Activated CD8-positive, alpha-beta T cell treated with anti-CD3 and anti-CD28 coated beads, Interleukin-2, amount 10 ng/mL, durations not matched to agents 7 days and 5 days (primary cell): Measurements from ENCODE around the gene MYL11. TPM values are rescaled to one million over a fixed set of nuclear protein-coding genes. Genes with fewer than 3 reads are reported as not detected.
"Not testable (repeated sequence)": the region's sequence is repeated elsewhere in the genome, so short reads cannot be mapped to it uniquely, and the experiment has no call there.

Source experiments
- ATAC-seq: fragments of 150-1000 bp; cut with Tn5 transposase; one replicate; pipeline ENCODE4 v1.10.0; 2021; ENCODE audit warnings: moderate library complexity
- CTCF ChIA-PET: fragments of 350-600 bp; sonication (Branson Sonifier 250); formaldehyde crosslinking; loops from one replicate; lab custom pipeline; 2021; ENCODE audit warnings: antibody characterized with exemption; lab: Charles Lee
- POLR2A ChIA-PET: fragments of 350-600 bp; sonication (Branson Sonifier 250); formaldehyde crosslinking; loops from one replicate; lab custom pipeline; 2021; ENCODE audit warnings: antibody characterized with exemption; lab: Charles Lee
- DNase-seq: peaks from one replicate; pipeline ENCODE4 v3.0.0-alpha.2; 2020
- H3K27ac Mint-ChIP-seq: one replicate; pipeline ENCODE4 v1.8.0; 2021; ENCODE audit warnings: mild to moderate bottlenecking, mixed read lengths
- H3K27me3 Mint-ChIP-seq: one replicate; pipeline ENCODE4 v1.8.0; 2021; ENCODE audit warnings: low read depth, mixed read lengths
- H3K36me3 Mint-ChIP-seq: one replicate; pipeline ENCODE4 v1.8.0; 2021; ENCODE audit warnings: low read depth, mixed read lengths
- H3K4me1 Mint-ChIP-seq: one replicate; pipeline ENCODE4 v1.8.0; 2021; ENCODE audit warnings: low read depth, mixed read lengths
- H3K4me3 Mint-ChIP-seq: one replicate; pipeline ENCODE4 v1.8.0; 2021; ENCODE audit warnings: mild to moderate bottlenecking, mixed read lengths
- H3K9me3 Mint-ChIP-seq: one replicate; pipeline ENCODE4 v1.8.0; 2022; ENCODE audit warnings: mixed read lengths; ENCODE audit not compliant: insufficient read depth
- total RNA-seq, 2 experiments: library from RNA; stranded (reverse); gene quantifications; one replicate each; pipeline ENCODE4 v1.2.3, GENCODE V29; 2021

Gene MYL11
- total RNA-seq, 2 experiments from 2014 or later: 1.3 TPM; not detected in 1

DNA sequence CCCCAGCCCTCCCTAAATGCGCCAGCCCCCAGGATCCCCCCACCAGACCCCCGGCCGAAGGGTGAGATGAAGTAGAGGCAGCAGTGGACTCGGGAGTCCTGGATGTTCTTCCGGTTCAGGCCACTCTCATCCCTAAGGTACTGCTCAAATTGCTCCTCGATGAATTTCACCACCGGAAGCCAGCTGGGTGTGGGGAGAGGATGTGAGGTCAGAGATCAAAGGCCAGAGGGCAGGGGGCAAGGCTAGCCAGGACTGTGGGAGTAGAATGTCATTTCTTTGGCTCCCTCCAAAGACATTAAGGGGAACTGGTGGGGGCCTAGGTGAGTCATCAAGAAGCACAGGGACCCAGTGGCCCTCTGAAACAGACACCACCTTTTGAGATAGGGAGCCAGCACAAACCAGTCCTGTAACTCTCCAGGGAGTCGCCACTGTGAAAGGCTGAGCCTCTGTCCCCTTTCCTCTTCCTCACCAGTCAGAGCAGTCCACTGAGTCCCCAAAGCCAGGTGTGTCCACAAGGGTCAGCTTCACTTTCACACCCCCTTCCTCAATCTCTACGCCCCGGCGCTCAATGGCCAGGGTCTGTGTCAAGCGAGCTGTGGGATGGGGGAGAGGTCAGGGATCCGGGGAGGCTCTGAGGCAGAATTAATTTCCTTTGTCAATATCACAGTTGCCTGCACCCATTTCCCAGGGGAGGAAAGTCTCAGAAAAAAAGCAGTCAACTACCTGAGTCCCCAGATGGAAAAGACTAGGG lies 6.9 kb downstream of the MYL11 start:
- CTCF ChIA-PET: interaction anchor here (1.0 to 2.8 kb wide), 4 partner anchors 10 to 36 kb away, joined by 3 to 20 read pairs (median 12); partner anchors contain the start of gene ZNF48
- H3K36me3 Mint-ChIP-seq: peaks cover 49% of the 10 kb centered on the region
- peak overlapping the region; percentile 93 for H3K27ac Mint-ChIP-seq
- POLR2A ChIA-PET: interaction anchor here (1.1 to 3.6 kb wide), 4 partner anchors 10 to 26 kb away, joined by 4 to 31 read pairs (median 18); partner anchors contain the start of genes TBC1D10B, ZNF48 and ZNF771
- H3K4me3 Mint-ChIP-seq: peak overlapping the region; percentile 90
- no peaks in the 10 kb centered on the region for H3K9me3 Mint-ChIP-seq
- no peaks in the 10 kb centered on the region for H3K27me3 Mint-ChIP-seq
- DNase-seq: peak; percentile 63
- H3K4me1 Mint-ChIP-seq: peaks cover 68% of the 10 kb centered on the region
- ATAC-seq: no peak

- Mint-ChIP-seq H3K36me3 (peaks cover 46% of the 10 kb centered on the region), H3K4me3 (peak within 1 kb of the TSS; percentile 90), H3K27me3 (no peaks in the 10 kb centered on the region), H3K27ac (peak within 1 kb of the TSS; percentile 93), H3K9me3 (no peaks in the 10 kb centered on the region), H3K4me1 (peaks cover 59% of the 10 kb centered on the region)
- DNase-seq (peak; percentile 91), ATAC-seq (peak; percentile 52)
- POLR2A ChIA-PET: interaction anchor here (0.5 to 3.6 kb wide), 21 partner anchors 9 to 559 kb away, joined by 3 to 31 read pairs (median 6); partner anchors contain the start of genes CORO1A, FBRS, TBC1D10B and ZNF48
- CTCF ChIA-PET: interaction anchor here (0.7 to 2.8 kb wide), 15 partner anchors 10 to 290 kb away, joined by 3 to 20 read pairs (median 6); partner anchors contain the start of genes DCTPP1, FBRS, TBC1D10B and TBX6
These were observed 7.7 kb downstream of the MYL11 start, which contains the start of gene SEPTIN1 for GRCh38 chr16:30382111-30382881. Gene SEPTIN1 (minus strand): TSS chr16:30382561. CDS start chr16:30382542, 19 bp downstream.

DNA sequence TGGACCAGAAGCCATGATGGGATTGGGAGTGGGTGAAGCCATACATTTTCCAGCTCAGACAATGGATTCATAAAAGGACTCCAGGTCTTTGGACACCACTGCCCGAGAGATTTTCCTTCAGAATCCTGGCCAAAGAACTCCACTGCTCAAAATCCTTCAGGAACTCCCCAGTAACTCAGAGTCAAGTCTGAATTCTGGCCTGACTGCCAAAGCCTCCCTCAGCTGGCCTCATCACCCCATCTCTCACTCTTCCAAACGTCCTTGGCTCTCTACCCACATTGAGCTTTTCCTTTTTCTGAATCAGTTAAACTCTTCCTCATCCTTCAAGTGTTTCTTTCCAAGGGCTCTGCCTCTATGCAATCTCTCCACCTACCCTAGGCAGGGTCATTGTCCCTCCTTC lies 8.9 kb downstream of the MYL11 start:
- H3K9me3 Mint-ChIP-seq: no peaks in the 10 kb centered on the region
- ATAC-seq: no peak
- peak overlapping the region; percentile 90 for H3K4me3 Mint-ChIP-seq
- no peak for DNase-seq
- H3K36me3 Mint-ChIP-seq: peaks cover 38% of the 10 kb centered on the region
- POLR2A ChIA-PET: interaction anchor here (0.6 to 3.6 kb wide), 11 partner anchors 9 to 275 kb away, joined by 3 to 31 read pairs (median 6); partner anchors contain the start of genes FBRS, TBC1D10B, ZNF48 and ZNF771
- H3K4me1 Mint-ChIP-seq: peaks cover 49% of the 10 kb centered on the region
- H3K27ac Mint-ChIP-seq: peak overlapping the region; percentile 93
- H3K27me3 Mint-ChIP-seq: no peaks in the 10 kb centered on the region
- CTCF ChIA-PET: interaction anchor here (1.2 to 2.8 kb wide), 13 partner anchors 9 to 292 kb away, joined by 3 to 20 read pairs (median 10); partner anchors contain the start of genes DCTPP1, FBRS, TBC1D10B and TBX6

DNA sequence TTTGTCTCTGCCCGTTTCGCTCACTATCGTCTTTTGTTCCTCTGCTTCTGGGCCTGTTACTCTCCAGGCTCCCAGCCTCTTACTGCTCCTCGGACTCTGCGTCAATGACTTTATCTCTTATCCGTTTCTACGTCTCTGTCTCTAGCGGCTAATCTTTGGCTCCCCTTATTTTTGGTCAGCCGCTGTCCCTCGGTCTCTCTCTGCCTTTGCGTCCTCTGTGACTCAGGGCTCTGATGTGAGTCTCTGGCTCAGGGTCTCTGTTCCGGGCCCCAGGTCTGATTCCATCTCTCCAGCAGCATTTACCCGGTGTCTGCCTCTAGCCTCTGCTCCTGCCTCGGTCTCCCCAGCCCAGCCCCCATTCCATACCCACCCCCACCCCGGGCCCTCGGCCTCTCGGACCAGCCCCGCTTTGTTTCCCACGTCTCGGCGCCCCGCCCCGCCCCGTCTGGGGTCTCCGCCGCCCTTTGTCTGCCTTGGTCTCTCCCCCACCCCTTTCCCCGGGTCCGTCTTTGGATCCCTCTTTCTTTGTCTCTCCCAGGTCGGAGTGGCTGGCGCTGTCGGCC lies 20.1 kb downstream of the MYL11 start:
- Mint-ChIP-seq H3K27me3 (no peaks in the 10 kb centered on the region), H3K4me3 (peak overlapping the region; percentile 91), H3K4me1 (peaks cover 50% of the 10 kb centered on the region), H3K9me3 (no peaks in the 10 kb centered on the region), H3K27ac (peak overlapping the region; percentile 77), H3K36me3 (peaks cover 27% of the 10 kb centered on the region)
- ChIA-PET POLR2A (interaction anchor here (0.7 to 3.3 kb wide), 3 partner anchors 12 to 17 kb away, joined by 3 to 31 read pairs (median 8); partner anchors contain the start of gene SEPTIN1), CTCF (interaction anchor here (1.0 to 8.9 kb wide), 5 partner anchors 12 to 35 kb away, joined by 3 to 79 read pairs (median 5); partner anchors contain the start of genes DCTPP1, SEPTIN1 and ZNF771)
- DNase-seq (no peak), ATAC-seq (no peak)

DNA sequence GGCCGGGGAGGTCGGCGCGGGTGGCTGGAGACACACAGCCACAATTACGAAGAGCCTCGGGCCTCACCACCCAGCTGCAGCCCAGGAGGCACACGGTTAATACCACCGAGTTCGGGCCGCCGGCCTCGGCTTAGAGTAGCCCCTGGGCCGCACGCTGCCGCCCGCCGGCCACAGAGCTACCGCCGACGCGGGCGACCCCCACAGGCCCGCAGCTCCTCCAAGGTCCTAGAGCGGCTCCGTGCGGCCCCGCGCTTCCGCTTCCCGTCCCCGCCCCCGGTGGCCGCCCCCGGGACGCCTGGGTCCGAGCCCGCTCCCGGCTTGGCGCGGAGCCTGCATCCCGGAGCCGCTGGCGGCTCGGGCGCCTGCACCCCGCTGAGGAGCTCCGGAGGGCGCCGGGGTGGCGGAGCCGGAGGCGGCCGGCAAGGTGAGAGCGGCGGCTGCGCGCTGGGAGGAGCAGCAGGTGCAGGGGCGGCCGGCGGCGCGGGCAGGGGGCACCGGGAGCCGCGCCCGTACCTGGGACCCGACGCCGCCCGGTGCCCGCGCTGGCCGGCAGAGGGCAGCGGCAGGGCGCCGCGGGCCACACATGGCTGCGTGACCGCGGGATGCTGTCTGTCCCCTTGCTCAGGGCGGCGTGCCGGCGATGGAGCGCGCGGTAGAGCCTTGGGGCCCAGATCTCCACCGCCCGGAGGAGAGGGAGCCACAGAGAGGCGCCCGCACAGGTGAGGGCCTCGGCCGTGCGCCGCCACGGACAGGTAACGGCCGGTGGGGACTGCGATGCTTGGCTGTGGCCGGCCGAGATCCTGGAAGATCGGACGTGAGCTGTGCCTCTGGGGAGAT lies 20.8 kb downstream of the MYL11 start, which contains the start of gene ZNF48:
TSS of gene ZNF48 (plus strand) at position 266 of the 837 bp plus-strand sequence. CDS start at position 641, 375 bp downstream.
- peaks cover 31% of the 10 kb centered on the region for H3K36me3 Mint-ChIP-seq
- ChIA-PET POLR2A (interaction anchor here (0.6 to 3.3 kb wide), 7 partner anchors 12 to 140 kb away, joined by 3 to 31 read pairs (median 5); partner anchors contain the start of genes CD2BP2, SEPTIN1 and ZNF771), CTCF (interaction anchor here (1.0 to 8.9 kb wide), 5 partner anchors 12 to 35 kb away, joined by 3 to 79 read pairs (median 5); partner anchors contain the start of genes DCTPP1, SEPTIN1 and ZNF771)
- H3K27ac Mint-ChIP-seq: peak within 1 kb of the TSS; percentile 77
- peak; percentile 53 for DNase-seq
- peak within 1 kb of the TSS; percentile 91 for H3K4me3 Mint-ChIP-seq
- no peaks in the 10 kb centered on the region for H3K9me3 Mint-ChIP-seq
- H3K27me3 Mint-ChIP-seq: no peaks in the 10 kb centered on the region
- H3K4me1 Mint-ChIP-seq: peaks cover 55% of the 10 kb centered on the region
- peak; percentile 77 for ATAC-seq

DNA sequence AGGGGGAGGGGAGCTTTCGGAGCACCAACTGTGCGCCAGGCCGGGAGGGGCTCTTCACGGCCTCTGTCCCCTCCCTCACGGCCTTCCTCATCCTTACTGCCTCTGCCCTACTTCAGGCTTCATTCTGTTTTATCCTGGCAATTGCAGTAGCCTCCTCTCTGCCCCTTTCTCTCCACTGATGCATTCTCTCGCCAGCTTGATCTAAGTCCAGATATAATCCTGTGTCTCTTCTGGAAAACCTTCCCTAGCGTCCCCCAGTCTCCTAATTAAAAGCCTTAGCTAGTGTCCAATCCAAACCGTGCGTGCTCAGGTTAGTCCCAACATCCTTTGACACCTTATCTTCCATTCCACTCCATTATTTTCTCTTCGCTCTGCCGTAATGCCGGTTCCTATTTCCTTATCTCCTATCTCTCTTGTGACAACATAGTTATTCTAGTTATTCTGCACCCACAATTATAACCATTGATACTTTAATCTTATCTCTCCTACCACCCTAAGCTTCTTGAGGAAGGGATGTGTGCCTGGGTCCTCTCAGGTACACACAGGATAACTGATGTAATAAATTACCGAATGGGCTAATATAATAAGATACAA lies 21.5 kb downstream of the MYL11 start:
- H3K27me3 Mint-ChIP-seq: no peaks in the 10 kb centered on the region
- peaks cover 31% of the 10 kb centered on the region for H3K36me3 Mint-ChIP-seq
- peak overlapping the region; percentile 70 for H3K27ac Mint-ChIP-seq
- POLR2A ChIA-PET: interaction anchor here (1.1 to 3.3 kb wide), 5 partner anchors 11 to 140 kb away, joined by 3 to 31 read pairs (median 5); partner anchors contain the start of genes SEPTIN1 and ZNF771
- CTCF ChIA-PET: interaction anchor here (1.0 to 8.9 kb wide), 5 partner anchors 12 to 34 kb away, joined by 3 to 79 read pairs (median 5); partner anchors contain the start of genes DCTPP1, SEPTIN1 and ZNF771
- DNase-seq (no peak), ATAC-seq (no peak)
- peak overlapping the region; percentile 80 for H3K4me3 Mint-ChIP-seq
- no peaks in the 10 kb centered on the region for H3K9me3 Mint-ChIP-seq
- peaks cover 60% of the 10 kb centered on the region for H3K4me1 Mint-ChIP-seq

DNA sequence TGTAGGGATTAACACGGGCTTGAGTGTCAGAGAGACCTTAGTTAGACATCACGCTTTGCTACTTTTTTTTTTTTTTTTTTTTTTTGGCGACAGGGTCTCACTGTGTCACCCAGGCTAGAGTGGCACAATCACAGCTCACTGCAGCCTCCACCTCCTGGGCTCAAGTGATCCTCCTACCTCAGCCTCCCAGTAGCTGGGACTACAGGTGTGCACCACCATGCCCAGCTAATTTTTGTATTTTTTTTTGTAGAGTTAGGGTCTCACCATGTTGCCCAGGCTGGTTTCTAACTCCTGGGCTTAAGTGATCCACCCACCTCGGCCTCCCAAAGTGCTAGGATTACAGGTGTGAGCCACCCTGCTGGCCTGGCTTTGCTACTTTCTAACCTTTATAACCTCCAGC lies 22.0 kb downstream of the MYL11 start:
- not testable (repeated sequence) for ATAC-seq, H3K27me3 Mint-ChIP-seq, H3K9me3 Mint-ChIP-seq, H3K27ac Mint-ChIP-seq, DNase-seq
- ChIA-PET CTCF (interaction anchor here (1.8 to 8.9 kb wide), 3 partner anchors 12 to 28 kb away, joined by 5 to 79 read pairs (median 20); partner anchors contain the start of genes SEPTIN1 and ZNF771), POLR2A (interaction anchor here (1.1 to 3.3 kb wide), 3 partner anchors 11 to 139 kb away, joined by 3 to 31 read pairs (median 5); partner anchors contain the start of genes SEPTIN1 and ZNF771)
- Mint-ChIP-seq H3K4me3 (peak overlapping the region; percentile 80), H3K4me1 (peaks cover 62% of the 10 kb centered on the region), H3K36me3 (peaks cover 31% of the 10 kb centered on the region)

DNA sequence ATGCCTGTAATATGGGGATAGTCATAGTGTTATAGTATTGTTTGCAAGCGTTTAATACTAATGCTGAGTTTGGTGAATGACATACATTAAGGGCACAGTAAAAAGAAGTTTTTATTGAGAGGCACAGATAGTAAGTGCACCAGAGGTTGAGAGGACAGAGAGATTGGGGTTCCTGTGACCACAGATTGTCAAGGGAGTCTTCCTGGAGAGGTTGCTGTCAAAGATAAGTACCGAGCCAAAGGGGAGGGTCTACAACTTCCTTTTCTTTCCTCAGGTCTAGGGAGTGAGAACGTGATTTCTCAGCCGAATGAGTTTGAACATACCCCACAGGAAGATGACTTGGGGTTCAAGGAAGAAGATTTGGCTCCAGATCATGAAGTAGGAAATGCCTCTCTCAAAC lies 22.5 kb downstream of the MYL11 start:
- Mint-ChIP-seq H3K9me3 (no peaks in the 10 kb centered on the region), H3K4me3 (peak overlapping the region; percentile 80), H3K27me3 (peaks cover 4% of the 10 kb centered on the region), H3K36me3 (peaks cover 31% of the 10 kb centered on the region), H3K27ac (no peak overlapping the region), H3K4me1 (peaks cover 64% of the 10 kb centered on the region)
- ChIA-PET CTCF (interaction anchor here (3.1 to 8.9 kb wide), 2 partner anchors 11 to 14 kb away, joined by 20 to 79 read pairs; partner anchors contain the start of genes SEPTIN1 and ZNF771), POLR2A (interaction anchor here (1.2 kb wide), 1 partner anchor 15 kb away, joined by 7 read pairs; the partner anchor contains the start of gene SEPTIN1)
- ATAC-seq (no peak), DNase-seq (no peak)
